ENCODE results near the gene COP1. TPM values are rescaled to one million over a fixed set of nuclear protein-coding genes. Genes with fewer than 3 reads are reported as not detected.

Gene COP1
- total RNA-seq, 1 experiment from 2014 or later = 36.0 TPM

GRCh38 chr1:176225911-176226310, 18.8 kb upstream of the COP1 start:
- DNase-seq (ENCODE audit: low spot score) (no peak), ATAC-seq (no peak)
- peaks cover 29% of the 10 kb centered on the region for H3K4me1 Mint-ChIP-seq
- H3K27me3 Mint-ChIP-seq (ENCODE audit: low read depth) = no peaks in the 10 kb centered on the region
- no peaks in the 10 kb centered on the region for H3K36me3 Mint-ChIP-seq
- TF ChIP-seq ZNF317 (CRISPR knock-in tag; IDR thresholded peaks at IDR 0.05; ENCODE audit: borderline replicate concordance, low read depth) (no peak), CREB1 (CRISPR knock-in tag; IDR thresholded peaks at IDR 0.05) (no peak), FOXJ3 (CRISPR knock-in tag; IDR thresholded peaks at IDR 0.05; ENCODE audit: borderline replicate concordance) (no peak), ZNF532 (CRISPR knock-in tag; IDR thresholded peaks at IDR 0.05; ENCODE audit: borderline replicate concordance) (no peak), ATF6 (CRISPR knock-in tag; IDR thresholded peaks at IDR 0.05) (no peak), TCF7 (CRISPR knock-in tag; IDR thresholded peaks at IDR 0.05; ENCODE audit: low read depth) (no peak), GABPB1 (CRISPR knock-in tag; IDR thresholded peaks at IDR 0.05) (no peak), ZNF232 (CRISPR knock-in tag; IDR thresholded peaks at IDR 0.05) (no peak), CREM (CRISPR knock-in tag; IDR thresholded peaks at IDR 0.05) (no peak), MLX (CRISPR knock-in tag; IDR thresholded peaks at IDR 0.05) (no peak), SMAD3 (CRISPR knock-in tag; IDR thresholded peaks at IDR 0.05; ENCODE audit: borderline replicate concordance) (no peak), GRHL2 (CRISPR knock-in tag; IDR thresholded peaks at IDR 0.05; ENCODE audit: insufficient replicate concordance, severe bottlenecking) (no peak), MYBL2 (CRISPR knock-in tag; IDR thresholded peaks at IDR 0.05) (no peak)
- ChIA-PET CTCF (interaction anchor here (1.0 to 1.4 kb wide), 2 partner anchors 18 to 106 kb away, joined by 3 to 6 read pairs; partner anchors contain the start of gene COP1), POLR2A (interaction anchor here (2.3 kb wide), 1 partner anchor 18 kb away, joined by 11 read pairs; the partner anchor contains the start of gene COP1)
- no peak overlapping the region for H3K27ac Mint-ChIP-seq
- H3K9me3 Mint-ChIP-seq = no peaks in the 10 kb centered on the region
- no peak overlapping the region for H3K4me3 Mint-ChIP-seq

GRCh38 chr1:176225479-176225875, 18.4 kb upstream of the COP1 start:
- peaks cover 29% of the 10 kb centered on the region for H3K4me1 Mint-ChIP-seq
- POLR2A ChIA-PET = interaction anchor here (2.3 kb wide), 1 partner anchor 18 kb away, joined by 11 read pairs; the partner anchor contains the start of gene COP1
- H3K27ac Mint-ChIP-seq = no peak overlapping the region
- DNase-seq (ENCODE audit: low spot score) (no peak), ATAC-seq (peak; percentile 33)
- H3K27me3 Mint-ChIP-seq (ENCODE audit: low read depth) = no peaks in the 10 kb centered on the region
- H3K9me3 Mint-ChIP-seq = no peaks in the 10 kb centered on the region
- H3K36me3 Mint-ChIP-seq = no peaks in the 10 kb centered on the region
- CTCF ChIA-PET = interaction anchor here (1.0 to 1.4 kb wide), 2 partner anchors 18 to 106 kb away, joined by 3 to 6 read pairs; partner anchors contain the start of gene COP1
- H3K4me3 Mint-ChIP-seq = no peak overlapping the region
- TF ChIP-seq ZNF671 (CRISPR knock-in tag; IDR thresholded peaks at IDR 0.05) = no peak
- TF ChIP-seq AR (CRISPR knock-in tag; IDR thresholded peaks at IDR 0.05) = no peak
- no peak for TF ChIP-seq NR3C1 (CRISPR knock-in tag; conservative IDR thresholded peaks at IDR 0.05; ENCODE audit: low read depth)
- TF ChIP-seq E2F4 (CRISPR knock-in tag; IDR thresholded peaks at IDR 0.05; ENCODE audit: borderline replicate concordance, low read depth) = no peak
- no peak for TF ChIP-seq ZBTB21 (CRISPR knock-in tag; IDR thresholded peaks at IDR 0.05; ENCODE audit: borderline replicate concordance)
- TF ChIP-seq GTF2I (CRISPR knock-in tag; conservative IDR thresholded peaks at IDR 0.05) = no peak
- TF ChIP-seq ZNF263 (CRISPR knock-in tag; IDR thresholded peaks at IDR 0.05; ENCODE audit: low read depth) = no peak
- TF ChIP-seq PRRX2 (CRISPR knock-in tag; IDR thresholded peaks at IDR 0.05) = no peak
- no peak for TF ChIP-seq ZNF416 (CRISPR knock-in tag; IDR thresholded peaks at IDR 0.05)
- TF ChIP-seq ZNF425 (CRISPR knock-in tag; conservative IDR thresholded peaks at IDR 0.05) = no peak
